ENCODE data around the gene MAB21L4. TPM values are rescaled to one million over a fixed set of nuclear protein-coding genes. Genes with fewer than 3 reads are reported as not detected.
"Not testable (repeated sequence)": the region's sequence is repeated elsewhere in the genome, so short reads cannot be mapped to it uniquely, and the experiment has no call there.

The MAB21L4 gene
- total and polyA plus RNA-seq, 11 donors, result 0.10 to 0.75 TPM; not detected in 9

GRCh38 chr2:240850026-240850425 is 45.9 kb downstream of the MAB21L4 start:
- DNase-seq (peak in 1 of 5 donors; percentile 15), ATAC-seq (no peak)
- no peaks in the 10 kb centered on the region for H3K4me1 ChIP-seq
- intact Hi-C loops (cut with DNase I), result loop anchor here in 6 of 10 donors (2.0 to 10.0 kb wide), 10 partner anchors 135 to 882 kb away; partner anchors contain the start of gene D2HGDH (in 1 of the 6)
- no peaks in the 10 kb centered on the region for H3K36me3 ChIP-seq
- H3K4me3 ChIP-seq, result no peak overlapping the region
- H3K9me3 ChIP-seq, result peaks cover 0 to 11% (median 0%) of the 10 kb centered on the region in 12 donors
- TF ChIP-seq, protein P1, sequence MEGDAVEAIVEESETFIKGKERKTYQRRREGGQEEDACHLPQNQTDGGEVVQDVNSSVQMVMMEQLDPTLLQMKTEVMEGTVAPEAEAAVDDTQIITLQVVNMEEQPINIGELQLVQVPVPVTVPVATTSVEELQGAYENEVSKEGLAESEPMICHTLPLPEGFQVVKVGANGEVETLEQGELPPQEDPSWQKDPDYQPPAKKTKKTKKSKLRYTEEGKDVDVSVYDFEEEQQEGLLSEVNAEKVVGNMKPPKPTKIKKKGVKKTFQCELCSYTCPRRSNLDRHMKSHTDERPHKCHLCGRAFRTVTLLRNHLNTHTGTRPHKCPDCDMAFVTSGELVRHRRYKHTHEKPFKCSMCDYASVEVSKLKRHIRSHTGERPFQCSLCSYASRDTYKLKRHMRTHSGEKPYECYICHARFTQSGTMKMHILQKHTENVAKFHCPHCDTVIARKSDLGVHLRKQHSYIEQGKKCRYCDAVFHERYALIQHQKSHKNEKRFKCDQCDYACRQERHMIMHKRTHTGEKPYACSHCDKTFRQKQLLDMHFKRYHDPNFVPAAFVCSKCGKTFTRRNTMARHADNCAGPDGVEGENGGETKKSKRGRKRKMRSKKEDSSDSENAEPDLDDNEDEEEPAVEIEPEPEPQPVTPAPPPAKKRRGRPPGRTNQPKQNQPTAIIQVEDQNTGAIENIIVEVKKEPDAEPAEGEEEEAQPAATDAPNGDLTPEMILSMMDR (IDR thresholded peaks at IDR 0.05), result no peak
- 81 to 87% (median 87%) methylated on average over 11 of the region's 11 CpGs for WGBS, 4 donors
- H3K27me3 ChIP-seq, result no peaks in the 10 kb centered on the region
- no peak overlapping the region for H3K27ac ChIP-seq

- no peaks in the 10 kb centered on the region for H3K27me3 ChIP-seq
- H3K4me3 ChIP-seq, result no peak overlapping the region
- DNase-seq (no peak), ATAC-seq (no peak)
- no peaks in the 10 kb centered on the region for H3K36me3 ChIP-seq
- H3K4me1 ChIP-seq, result no peaks in the 10 kb centered on the region
- peaks cover 0 to 3% (median 0%) of the 10 kb centered on the region in 12 donors for H3K9me3 ChIP-seq
- no peak for TF ChIP-seq POLR2A (IDR thresholded peaks at IDR 0.05)
- TF ChIP-seq, protein P1 (IDR thresholded peaks at IDR 0.05), result no peak
- H3K27ac ChIP-seq, result no peak overlapping the region
- intact Hi-C loops (cut with DNase I), result loop anchor here in 1 of 10 donors (5.0 kb wide), 1 partner anchor 368 kb away; no protein-coding TSS in a partner anchor
- 74 to 76% (median 75%) methylated on average over 12 of the region's 12 CpGs for WGBS, 4 donors
These were observed 46.9 kb downstream of the MAB21L4 start for GRCh38 chr2:240848900-240849680.

- Histone ChIP-seq H3K27ac (no peak overlapping the region), H3K27me3 (no peaks in the 10 kb centered on the region), H3K4me3 (no peak overlapping the region), H3K9me3 (no peaks in the 10 kb centered on the region), H3K36me3 (no peaks in the 10 kb centered on the region), H3K4me1 (no peaks in the 10 kb centered on the region)
- DNase-seq (no peak), ATAC-seq (no peak)
- intact Hi-C loops (cut with DNase I), result loop anchor here in 1 of 10 donors (5.0 kb wide), 1 partner anchor 369 kb away; no protein-coding TSS in a partner anchor
- WGBS, 4 donors, result 80 to 93% (median 91%) methylated on average over 13 of the region's 13 CpGs
- TF ChIP-seq POLR2A (IDR thresholded peaks at IDR 0.05), result no peak
- TF ChIP-seq, protein P1 (IDR thresholded peaks at IDR 0.05), result no peak
These were observed 48.1 kb downstream of the MAB21L4 start for GRCh38 chr2:240847817-240848216.

GRCh38 chr2:240846873-240847595 is 48.9 kb downstream of the MAB21L4 start:
- Histone ChIP-seq H3K4me3 (no peak overlapping the region), H3K9me3 (no peaks in the 10 kb centered on the region), H3K4me1 (no peaks in the 10 kb centered on the region), H3K27me3 (no peaks in the 10 kb centered on the region), H3K27ac (no peak overlapping the region), H3K36me3 (no peaks in the 10 kb centered on the region)
- intact Hi-C loops (cut with DNase I), result loop anchor here in 1 of 10 donors (5.0 kb wide), 1 partner anchor 370 kb away; no protein-coding TSS in a partner anchor
- TF ChIP-seq, protein P1 (IDR thresholded peaks at IDR 0.05), result no peak
- TF ChIP-seq POLR2A (IDR thresholded peaks at IDR 0.05), result no peak
- ATAC-seq, result peak; percentile 50 to 65 (median 56)
- peak in 1 of 5 donors; percentile 63 for DNase-seq
- 64 to 73% (median 69%) methylated on average over 5 of the region's 5 CpGs for WGBS, 4 donors

DNA sequence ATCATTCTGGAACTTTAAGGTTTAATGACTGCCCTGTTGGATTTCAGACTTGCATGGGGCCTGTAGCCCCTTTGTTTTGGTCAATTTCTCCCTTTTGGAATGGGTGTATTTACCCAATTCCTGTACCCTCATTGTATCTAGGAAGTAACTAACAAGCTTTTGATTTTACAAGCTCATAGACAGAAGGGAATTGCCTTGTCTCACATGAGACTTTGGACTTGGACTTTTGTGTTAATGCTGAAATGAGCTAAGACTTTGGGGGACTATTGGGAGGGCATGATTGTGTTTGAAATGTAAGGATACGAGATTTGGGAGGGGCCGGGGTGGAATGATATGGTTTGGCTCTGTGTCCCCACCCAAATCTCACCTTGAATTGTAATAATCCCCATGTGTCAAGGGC is 49.6 kb downstream of the MAB21L4 start:
- not testable (repeated sequence) for ATAC-seq, DNase-seq, H3K36me3 ChIP-seq, H3K27ac ChIP-seq, H3K27me3 ChIP-seq, H3K4me1 ChIP-seq, H3K4me3 ChIP-seq, H3K9me3 ChIP-seq
- WGBS, 4 donors, result 83 to 92% (median 88%) methylated on average over 2 of the region's 2 CpGs
- intact Hi-C loops (cut with DNase I), result loop anchor here in 1 of 10 donors (5.0 kb wide), 1 partner anchor 371 kb away; no protein-coding TSS in a partner anchor
